GM23338 (cell line): ENCODE measurements around the gene LCE5A. TPM values are rescaled to one million over a fixed set of nuclear protein-coding genes. Genes with fewer than 3 reads are reported as not detected.

Source experiments
- ATAC-seq: fragments of 200-7000 bp; cut with Tn5 transposase; 3 replicates; pipeline ENCODE4 v1.9.1; 2020
- DNase-seq: peaks from one replicate; pipeline ENCODE4 v3.0.0-alpha.2; 2015; ENCODE audit warnings: low spot score
- H2AFZ ChIP-seq: fragments of 200-600 bp; sonication (generic); 2 replicates; pipeline ENCODE4 v1.8.0; 2016; ENCODE audit warnings: antibody characterized with exemption, mild to moderate bottlenecking, moderate library complexity
- H3F3A ChIP-seq: fragments of 200-600 bp; sonication (generic); replicated peaks from 2 replicates; pipeline ENCODE4 v1.8.0; 2017; ENCODE audit warnings: antibody characterized with exemption, mixed run types, low read depth
- H3K27ac ChIP-seq: fragments of 200-600 bp; sonication (generic); 2 replicates; pipeline ENCODE4 v1.6.1; 2016; ENCODE audit warnings: low read depth
- H3K27me3 ChIP-seq: fragments of 200-600 bp; sonication (generic); 2 replicates; pipeline ENCODE4 v1.8.0; 2016; ENCODE audit warnings: mild to moderate bottlenecking, mixed run types, moderate library complexity; ENCODE audit not compliant: insufficient read depth
- H3K36me3 ChIP-seq: fragments of 200-600 bp; sonication (generic); 2 replicates; pipeline ENCODE4 v1.8.0; 2016; ENCODE audit warnings: mild to moderate bottlenecking; ENCODE audit not compliant: insufficient read depth
- H3K4me1 ChIP-seq: fragments of 200-600 bp; sonication (generic); 2 replicates; pipeline ENCODE4 v1.8.0; 2016; ENCODE audit warnings: mild to moderate bottlenecking, moderate library complexity; ENCODE audit not compliant: insufficient read depth
- H3K4me2 ChIP-seq: fragments of 200-600 bp; sonication (generic); 2 replicates; pipeline ENCODE4 v1.7.1; 2017; ENCODE audit warnings: mixed run types
- H3K4me3 ChIP-seq: fragments of 200-600 bp; sonication (generic); 2 replicates; pipeline ENCODE4 v1.6.1; 2016; ENCODE audit warnings: mixed run types
- H3K79me2 ChIP-seq: fragments of 200-600 bp; sonication (generic); replicated peaks from 2 replicates; pipeline ENCODE4 v1.8.0; 2017; ENCODE audit warnings: mild to moderate bottlenecking; ENCODE audit not compliant: insufficient read depth
- H3K9me2 ChIP-seq: fragments of 200-600 bp; sonication (generic); 2 replicates; pipeline ENCODE4 v1.8.0; 2017; ENCODE audit not compliant: insufficient read depth
- H4K20me1 ChIP-seq: fragments of 200-600 bp; sonication (generic); replicated peaks from 2 replicates; pipeline ENCODE4 v1.8.0; 2017; ENCODE audit warnings: mild to moderate bottlenecking; ENCODE audit not compliant: insufficient read depth
- H3K27ac Mint-ChIP-seq: 2 replicates; pipeline ENCODE4 v1.8.0; 2020; ENCODE audit warnings: inconsistent platforms, mild to moderate bottlenecking, moderate library complexity, mixed read lengths
- H3K27me3 Mint-ChIP-seq: 3 replicates; pipeline ENCODE4 v1.8.0; 2022; ENCODE audit warnings: low read depth, mild to moderate bottlenecking, moderate library complexity, mixed read lengths, inconsistent platforms; ENCODE audit not compliant: insufficient read depth, poor library complexity
- H3K36me3 Mint-ChIP-seq: 3 replicates; pipeline ENCODE4 v1.8.0; 2021; ENCODE audit warnings: low read depth, mild to moderate bottlenecking, inconsistent platforms, moderate library complexity, mixed read lengths
- H3K4me1 Mint-ChIP-seq: 3 replicates; pipeline ENCODE4 v1.8.0; 2020; ENCODE audit warnings: mild to moderate bottlenecking, inconsistent platforms, mixed read lengths
- H3K4me3 Mint-ChIP-seq: 3 replicates; pipeline ENCODE4 v1.8.0; 2021; ENCODE audit warnings: moderate library complexity, mild to moderate bottlenecking, inconsistent platforms, mixed read lengths
- H3K9me3 Mint-ChIP-seq: 3 replicates; pipeline ENCODE4 v1.8.0; 2020; ENCODE audit warnings: moderate library complexity, mild to moderate bottlenecking, inconsistent platforms, mixed read lengths
- CREB1 ChIP-seq: fragments of 250-450 bp; sonication (Bioruptor Pico); IDR thresholded peaks from 2 replicates; pipeline ENCODE4 v1.5.0; 2020; ENCODE audit warnings: low read depth, mild to moderate bottlenecking, moderate library complexity
- EZH2 ChIP-seq: fragments of 200-600 bp; sonication (generic); IDR thresholded peaks from one replicate; pipeline ENCODE4 v1.8.0; 2017; ENCODE audit warnings: antibody characterized with exemption, mild to moderate bottlenecking, low read depth; ENCODE audit not compliant: unreplicated experiment
- EZH2phosphoT487 ChIP-seq: fragments of 200-600 bp; sonication (generic); IDR thresholded peaks from one replicate; pipeline ENCODE4 v1.8.1; 2018; ENCODE audit warnings: antibody characterized with exemption; ENCODE audit not compliant: unreplicated experiment
- JUNB ChIP-seq: IDR thresholded peaks from one replicate; pipeline ENCODE4 v1.6.1; 2016; ENCODE audit warnings: antibody characterized with exemption; ENCODE audit not compliant: unreplicated experiment
- NANOG ChIP-seq: IDR thresholded peaks from 2 replicates; pipeline ENCODE4 v1.6.1; 2016; ENCODE audit warnings: antibody characterized with exemption, borderline replicate concordance
- POLR2AphosphoS5 ChIP-seq: IDR thresholded peaks from 2 replicates; pipeline ENCODE4 v1.6.1; 2016; ENCODE audit warnings: antibody characterized with exemption, low read depth
- STAT1 ChIP-seq: IDR thresholded peaks from one replicate; pipeline ENCODE4 v1.6.1; 2016; ENCODE audit warnings: antibody characterized with exemption; ENCODE audit not compliant: unreplicated experiment
- ZNF114 ChIP-seq: fragments of 250-450 bp; sonication (Bioruptor Pico); IDR thresholded peaks from 2 replicates; pipeline ENCODE4 v1.5.0; 2020; ENCODE audit warnings: mild to moderate bottlenecking, moderate library complexity
- ZNF331 ChIP-seq: fragments of 250-450 bp; sonication (Bioruptor Pico); IDR thresholded peaks from 2 replicates; pipeline ENCODE4 v1.5.0; 2020; ENCODE audit warnings: low read depth, mild to moderate bottlenecking, moderate library complexity
- ZNF462 ChIP-seq: fragments of 250-450 bp; sonication (Bioruptor Pico); IDR thresholded peaks from 2 replicates; pipeline ENCODE4 v1.5.0; 2020; ENCODE audit warnings: mild to moderate bottlenecking, moderate library complexity
- polyA plus RNA-seq: library from polyadenylated mRNA; unstranded; fragments of >200 nt; fragmentation: Nextera tagmentation; extraction: Ambion mirVana; gene quantifications from 2 replicates; pipeline ENCODE4 v1.2.1, GENCODE V29; 2016
- total RNA-seq: library from RNA; depleted of rRNA; stranded (reverse); fragments of >200 nt; shearing (Covaris generic); gene quantifications from 2 replicates; pipeline ENCODE4 v1.2.3, GENCODE V29; 2014
- TF ChIP-seq, protein P1 (sequence below), 2 experiments: fragments of 200-600 bp in 1 of 2; sonication (generic) in 1 of 2; conservative IDR thresholded peaks; 2 replicates each; pipeline versions ENCODE4 v1.5.1 to v1.6.1; 2016 to 2017; ENCODE audit warnings: antibody characterized with exemption in 2 of 2, low read depth in 2 of 2, mild to moderate bottlenecking in 2 of 2, moderate library complexity in 1 of 2
- TF ChIP-seq, protein P2 (sequence below): IDR thresholded peaks from one replicate; pipeline ENCODE4 v1.6.1; 2018; ENCODE audit warnings: antibody characterized with exemption; ENCODE audit not compliant: unreplicated experiment
- TF ChIP-seq, protein P3 (sequence below): IDR thresholded peaks from 2 replicates; pipeline ENCODE4 v1.6.1; 2016; ENCODE audit warnings: antibody characterized with exemption

The LCE5A gene
- total and polyA plus RNA-seq, 2 experiments from 2014 or later: not detected

DNA sequence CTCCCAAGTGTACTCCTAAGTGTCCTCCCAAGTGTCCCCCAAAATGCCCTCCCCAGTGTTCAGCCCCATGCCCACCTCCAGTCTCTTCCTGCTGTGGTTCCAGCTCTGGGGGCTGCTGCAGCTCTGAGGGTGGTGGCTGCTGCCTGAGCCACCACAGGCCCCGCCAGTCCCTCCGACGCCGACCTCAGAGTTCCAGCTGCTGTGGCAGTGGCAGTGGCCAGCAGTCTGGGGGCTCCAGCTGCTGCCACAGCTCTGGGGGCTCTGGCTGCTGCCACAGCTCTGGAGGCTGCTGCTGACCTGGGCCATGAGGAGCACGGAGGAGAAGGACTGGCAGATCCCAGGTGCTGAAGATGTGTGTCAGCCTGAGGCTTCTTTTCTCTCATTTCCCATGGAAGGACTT, 993 bp downstream of the LCE5A start:
- H3K4me3 Mint-ChIP-seq: no peak overlapping the region
- Histone ChIP-seq H3K4me1 (peaks cover 3% of the 10 kb centered on the region; the same call in 1 of the 2 replicates), H2AFZ (no peak overlapping the region), H3K27ac (no peak overlapping the region), H3K9me2 (no peaks in the 10 kb centered on the region), H3K4me3 (no peak overlapping the region), H3F3A (no peaks in the 10 kb centered on the region), H3K27me3 (peaks cover 38% of the 10 kb centered on the region), H3K79me2 (no peaks in the 10 kb centered on the region), H4K20me1 (no peaks in the 10 kb centered on the region), H3K36me3 (no peaks in the 10 kb centered on the region), H3K4me2 (no peak overlapping the region)
- ATAC-seq (no peak), DNase-seq (no peak)
- H3K27me3 Mint-ChIP-seq: peaks cover 24% of the 10 kb centered on the region
- H3K36me3 Mint-ChIP-seq: no peaks in the 10 kb centered on the region
- no peaks in the 10 kb centered on the region for H3K9me3 Mint-ChIP-seq
- H3K4me1 Mint-ChIP-seq: peaks cover 6% of the 10 kb centered on the region; the same call in 2 of the 3 replicates
- no peak overlapping the region for H3K27ac Mint-ChIP-seq
- TF ChIP-seq EZH2phosphoT487 (no peak), JUNB (no peak), NANOG (no peak), ZNF114 (CRISPR knock-in tag) (no peak), ZNF462 (CRISPR knock-in tag) (no peak), ZNF331 (CRISPR knock-in tag) (no peak), EZH2 (no peak), POLR2AphosphoS5 (no peak), STAT1 (no peak), CREB1 (CRISPR knock-in tag) (no peak)
- TF ChIP-seq, protein P1, sequence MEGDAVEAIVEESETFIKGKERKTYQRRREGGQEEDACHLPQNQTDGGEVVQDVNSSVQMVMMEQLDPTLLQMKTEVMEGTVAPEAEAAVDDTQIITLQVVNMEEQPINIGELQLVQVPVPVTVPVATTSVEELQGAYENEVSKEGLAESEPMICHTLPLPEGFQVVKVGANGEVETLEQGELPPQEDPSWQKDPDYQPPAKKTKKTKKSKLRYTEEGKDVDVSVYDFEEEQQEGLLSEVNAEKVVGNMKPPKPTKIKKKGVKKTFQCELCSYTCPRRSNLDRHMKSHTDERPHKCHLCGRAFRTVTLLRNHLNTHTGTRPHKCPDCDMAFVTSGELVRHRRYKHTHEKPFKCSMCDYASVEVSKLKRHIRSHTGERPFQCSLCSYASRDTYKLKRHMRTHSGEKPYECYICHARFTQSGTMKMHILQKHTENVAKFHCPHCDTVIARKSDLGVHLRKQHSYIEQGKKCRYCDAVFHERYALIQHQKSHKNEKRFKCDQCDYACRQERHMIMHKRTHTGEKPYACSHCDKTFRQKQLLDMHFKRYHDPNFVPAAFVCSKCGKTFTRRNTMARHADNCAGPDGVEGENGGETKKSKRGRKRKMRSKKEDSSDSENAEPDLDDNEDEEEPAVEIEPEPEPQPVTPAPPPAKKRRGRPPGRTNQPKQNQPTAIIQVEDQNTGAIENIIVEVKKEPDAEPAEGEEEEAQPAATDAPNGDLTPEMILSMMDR (conservative IDR thresholded peaks at IDR 0.05; ENCODE audit: low read depth in 2 of 2): no peak
- TF ChIP-seq, protein P2, sequence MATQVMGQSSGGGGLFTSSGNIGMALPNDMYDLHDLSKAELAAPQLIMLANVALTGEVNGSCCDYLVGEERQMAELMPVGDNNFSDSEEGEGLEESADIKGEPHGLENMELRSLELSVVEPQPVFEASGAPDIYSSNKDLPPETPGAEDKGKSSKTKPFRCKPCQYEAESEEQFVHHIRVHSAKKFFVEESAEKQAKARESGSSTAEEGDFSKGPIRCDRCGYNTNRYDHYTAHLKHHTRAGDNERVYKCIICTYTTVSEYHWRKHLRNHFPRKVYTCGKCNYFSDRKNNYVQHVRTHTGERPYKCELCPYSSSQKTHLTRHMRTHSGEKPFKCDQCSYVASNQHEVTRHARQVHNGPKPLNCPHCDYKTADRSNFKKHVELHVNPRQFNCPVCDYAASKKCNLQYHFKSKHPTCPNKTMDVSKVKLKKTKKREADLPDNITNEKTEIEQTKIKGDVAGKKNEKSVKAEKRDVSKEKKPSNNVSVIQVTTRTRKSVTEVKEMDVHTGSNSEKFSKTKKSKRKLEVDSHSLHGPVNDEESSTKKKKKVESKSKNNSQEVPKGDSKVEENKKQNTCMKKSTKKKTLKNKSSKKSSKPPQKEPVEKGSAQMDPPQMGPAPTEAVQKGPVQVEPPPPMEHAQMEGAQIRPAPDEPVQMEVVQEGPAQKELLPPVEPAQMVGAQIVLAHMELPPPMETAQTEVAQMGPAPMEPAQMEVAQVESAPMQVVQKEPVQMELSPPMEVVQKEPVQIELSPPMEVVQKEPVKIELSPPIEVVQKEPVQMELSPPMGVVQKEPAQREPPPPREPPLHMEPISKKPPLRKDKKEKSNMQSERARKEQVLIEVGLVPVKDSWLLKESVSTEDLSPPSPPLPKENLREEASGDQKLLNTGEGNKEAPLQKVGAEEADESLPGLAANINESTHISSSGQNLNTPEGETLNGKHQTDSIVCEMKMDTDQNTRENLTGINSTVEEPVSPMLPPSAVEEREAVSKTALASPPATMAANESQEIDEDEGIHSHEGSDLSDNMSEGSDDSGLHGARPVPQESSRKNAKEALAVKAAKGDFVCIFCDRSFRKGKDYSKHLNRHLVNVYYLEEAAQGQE: no peak
- TF ChIP-seq, protein P3, sequence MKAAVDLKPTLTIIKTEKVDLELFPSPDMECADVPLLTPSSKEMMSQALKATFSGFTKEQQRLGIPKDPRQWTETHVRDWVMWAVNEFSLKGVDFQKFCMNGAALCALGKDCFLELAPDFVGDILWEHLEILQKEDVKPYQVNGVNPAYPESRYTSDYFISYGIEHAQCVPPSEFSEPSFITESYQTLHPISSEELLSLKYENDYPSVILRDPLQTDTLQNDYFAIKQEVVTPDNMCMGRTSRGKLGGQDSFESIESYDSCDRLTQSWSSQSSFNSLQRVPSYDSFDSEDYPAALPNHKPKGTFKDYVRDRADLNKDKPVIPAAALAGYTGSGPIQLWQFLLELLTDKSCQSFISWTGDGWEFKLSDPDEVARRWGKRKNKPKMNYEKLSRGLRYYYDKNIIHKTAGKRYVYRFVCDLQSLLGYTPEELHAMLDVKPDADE: no peak
